Common myeloid progenitor, CD34-positive (primary cell): ENCODE results near the gene GATA5.

Experiments used
- CTCF ChIA-PET: fragments of 350-600 bp; sonication (Branson Sonifier 250); formaldehyde crosslinking; loops from one replicate; lab custom pipeline; 2021; ENCODE audit warnings: antibody characterized with exemption; lab: Charles Lee
- POLR2A ChIA-PET: fragments of 350-600 bp; sonication (Branson Sonifier 250); formaldehyde crosslinking; loops from one replicate; lab custom pipeline; 2021; ENCODE audit warnings: antibody characterized with exemption; lab: Charles Lee
- DNase-seq, 3 donors: peaks; one replicate each; pipeline versions ENCODE4 v3.0.0 to v3.0.0-alpha.2; 2013
- H3K27ac ChIP-seq, 2 experiments: 1 replicate in 1 of 2; 2 replicates in 1 of 2; pipeline ENCODE4 v1.7.0; 2013; ENCODE audit warnings: inconsistent platforms in 2 of 2, low read length in 2 of 2, mild to moderate bottlenecking in 2 of 2, low read depth in 1 of 2, moderate library complexity in 1 of 2; ENCODE audit not compliant: severe bottlenecking in 2 of 2, insufficient read depth in 1 of 2, poor library complexity in 1 of 2
- H3K27me3 ChIP-seq, 5 experiments: replicated peaks in 2 of 5; 1 replicate in 3 of 5; 2 replicates in 2 of 5; pipeline versions ENCODE4 v1.6.1 to v1.7.0; 2013; ENCODE audit warnings: low read length in 4 of 5, mild to moderate bottlenecking in 2 of 5, moderate library complexity in 2 of 5, inconsistent platforms in 1 of 5; ENCODE audit not compliant: insufficient read depth in 5 of 5, control insufficient read depth in 4 of 5
- H3K36me3 ChIP-seq, 4 experiments: 1 replicate in 2 of 4; 2 replicates in 2 of 4; pipeline versions ENCODE4 v1.6.1 to v1.7.0; 2013; ENCODE audit warnings: low read length in 3 of 4, control low read depth in 1 of 4, mild to moderate bottlenecking in 1 of 4; ENCODE audit not compliant: control insufficient read depth in 4 of 4, insufficient read depth in 4 of 4
- H3K4me1 ChIP-seq, 4 experiments: 1 replicate in 3 of 4; 2 replicates in 1 of 4; pipeline versions ENCODE4 v1.6.1 to v1.7.1; 2013; ENCODE audit warnings: low read length in 3 of 4, mild to moderate bottlenecking in 3 of 4, control low read depth in 1 of 4, inconsistent platforms in 1 of 4, moderate library complexity in 1 of 4; ENCODE audit not compliant: control insufficient read depth in 4 of 4, insufficient read depth in 4 of 4; ENCODE audit errors: control extremely low read depth in 1 of 4
- H3K4me3 ChIP-seq, 7 experiments: 1 replicate in 4 of 7; 2 replicates in 3 of 7; pipeline versions ENCODE4 v1.5.1 to v1.7.0; 2013; ENCODE audit warnings: mild to moderate bottlenecking in 7 of 7, low read length in 6 of 7, moderate library complexity in 6 of 7, inconsistent platforms in 2 of 7, low read depth in 2 of 7, control low read depth in 1 of 7; ENCODE audit not compliant: insufficient read depth in 4 of 7, control insufficient read depth in 1 of 7; ENCODE audit errors: extremely low read depth in 1 of 7
- H3K9me3 ChIP-seq, 5 experiments: 1 replicate in 4 of 5; 2 replicates in 1 of 5; pipeline versions ENCODE4 v1.6.1 to v1.7.1; 2013; ENCODE audit warnings: low read length in 4 of 5, mild to moderate bottlenecking in 2 of 5, inconsistent platforms in 1 of 5, low read depth in 1 of 5, moderate library complexity in 1 of 5; ENCODE audit not compliant: control insufficient read depth in 4 of 5, insufficient read depth in 2 of 5; ENCODE audit errors: control extremely low read depth in 1 of 5
- WGBS: methylation state at CpG from one replicate; pipeline ENCODE4 v1.1.5; 2013; ENCODE audit not compliant: insufficient coverage; 5-methylcytosine and 5-hydroxymethylcytosine counted together

The GATA5 gene

GRCh38 chr20:62474604-62475026 lies 1.2 kb downstream of the GATA5 start:
- 9% methylated on average over 25 of the region's 25 CpGs for WGBS
- ChIA-PET POLR2A (no interaction called here), CTCF (interaction anchor here (1.4 to 1.7 kb wide), 2 partner anchors 40 to 64 kb away, joined by 3 read pairs; no protein-coding TSS in a partner anchor)
- H3K27ac ChIP-seq: no peak overlapping the region
- peaks cover 0 to 28% (median 19%) of the 10 kb centered on the region in 4 experiments for H3K4me1 ChIP-seq
- peaks cover 4 to 91% (median 38%) of the 10 kb centered on the region in 5 experiments for H3K27me3 ChIP-seq
- DNase-seq: no peak
- H3K4me3 ChIP-seq: no peak overlapping the region
- no peaks in the 10 kb centered on the region for H3K9me3 ChIP-seq
- no peaks in the 10 kb centered on the region for H3K36me3 ChIP-seq

- Histone ChIP-seq H3K27ac (no peak overlapping the region), H3K4me3 (peak overlapping the region in 1 of 7 experiments; percentile 8), H3K4me1 (peaks cover 0 to 28% (median 17%) of the 10 kb centered on the region in 4 experiments), H3K9me3 (no peaks in the 10 kb centered on the region), H3K27me3 (peaks cover 4 to 91% (median 35%) of the 10 kb centered on the region in 5 experiments), H3K36me3 (no peaks in the 10 kb centered on the region)
- no peak for DNase-seq
- ChIA-PET POLR2A (no interaction called here), CTCF (interaction anchor here (1.4 to 1.7 kb wide), 2 partner anchors 40 to 63 kb away, joined by 3 read pairs; no protein-coding TSS in a partner anchor)
- WGBS: 10% methylated on average over 42 of the region's 52 CpGs
Observed at GRCh38 chr20:62473717-62474603, 1.8 kb downstream of the GATA5 start.

GRCh38 chr20:62472941-62473585 lies 2.7 kb downstream of the GATA5 start:
- Histone ChIP-seq H3K4me1 (peaks cover 0 to 28% (median 14%) of the 10 kb centered on the region in 4 experiments), H3K36me3 (no peaks in the 10 kb centered on the region), H3K4me3 (no peak overlapping the region), H3K27ac (no peak overlapping the region), H3K9me3 (no peaks in the 10 kb centered on the region), H3K27me3 (peaks cover 4 to 90% (median 33%) of the 10 kb centered on the region in 5 experiments)
- WGBS: 70% methylated on average over 21 of the region's 30 CpGs
- ChIA-PET CTCF (interaction anchor here (1.7 kb wide), 1 partner anchor 41 kb away, joined by 3 read pairs; no protein-coding TSS in a partner anchor), POLR2A (no interaction called here)
- no peak for DNase-seq

- peaks cover 4 to 82% (median 28%) of the 10 kb centered on the region in 5 experiments for H3K27me3 ChIP-seq
Observed at GRCh38 chr20:62472138-62472940, 3.5 kb downstream of the GATA5 start.

GRCh38 chr20:62470459-62470858 lies 5.3 kb downstream of the GATA5 start:
- POLR2A ChIA-PET: no interaction called here
- CTCF ChIA-PET: interaction anchor here (1.4 kb wide), 1 partner anchor 13 kb away, joined by 3 read pairs; no protein-coding TSS in a partner anchor
- no peak for DNase-seq
- Histone ChIP-seq H3K4me3 (no peak overlapping the region), H3K27me3 (peaks cover 4 to 68% (median 27%) of the 10 kb centered on the region in 5 experiments), H3K9me3 (no peaks in the 10 kb centered on the region), H3K4me1 (peaks cover 0 to 16% (median 5%) of the 10 kb centered on the region in 4 experiments), H3K36me3 (no peaks in the 10 kb centered on the region), H3K27ac (no peak overlapping the region)
- WGBS: 90% methylated on average over 6 of the region's 12 CpGs

More at GRCh38 chr20:62472138-62472940, 3.5 kb downstream of the GATA5 start:
- Histone ChIP-seq H3K4me1 (peaks cover 0 to 28% (median 13%) of the 10 kb centered on the region in 4 experiments), H3K27ac (no peak overlapping the region), H3K4me3 (no peak overlapping the region), H3K36me3 (no peaks in the 10 kb centered on the region), H3K9me3 (no peaks in the 10 kb centered on the region)
- 93% methylated on average over 22 of the region's 23 CpGs for whole genome bisulfite sequencing
- DNase-seq: no peak
- POLR2A ChIA-PET: no interaction called here
- CTCF ChIA-PET: no interaction called here

GRCh38 chr20:62470001-62470400 lies 5.8 kb downstream of the GATA5 start:
- 62% methylated on average over 15 of the region's 18 CpGs for WGBS
- peaks cover 0 to 12% (median 4%) of the 10 kb centered on the region in 4 experiments for H3K4me1 ChIP-seq
- no peak overlapping the region for H3K4me3 ChIP-seq
- DNase-seq: no peak
- no peaks in the 10 kb centered on the region for H3K36me3 ChIP-seq
- H3K27ac ChIP-seq: no peak overlapping the region
- CTCF ChIA-PET: interaction anchor here (1.4 kb wide), 1 partner anchor 14 kb away, joined by 3 read pairs; no protein-coding TSS in a partner anchor
- peaks cover 4 to 63% (median 25%) of the 10 kb centered on the region in 5 experiments for H3K27me3 ChIP-seq
- H3K9me3 ChIP-seq: no peaks in the 10 kb centered on the region
- POLR2A ChIA-PET: interaction anchor here (0.6 kb wide), 1 partner anchor 21 kb away, joined by 3 read pairs; no protein-coding TSS in a partner anchor
